Astrocyte (in vitro differentiated cells and primary cell): ENCODE results near the gene GARIN5B. TPM values are rescaled to one million over a fixed set of nuclear protein-coding genes. Genes with fewer than 3 reads are reported as not detected.

Experiments used
- DNase-seq: peaks from one replicate; pipeline ENCODE4 v3.0.0-alpha.2; 2010; ENCODE audit warnings: low read depth
- FAIRE-seq: peaks from 2 replicates; lab custom pipeline; 2011; peaks lifted over from hg19 to GRCh38; lab: Jason Lieb, UNC
- H2AFZ ChIP-seq: 2 replicates; pipeline ENCODE4 v1.6.0; 2012; ENCODE audit warnings: low read depth, low read length, inconsistent platforms
- H3K27ac ChIP-seq: 2 replicates; pipeline ENCODE4 v1.5.1; 2011; ENCODE audit warnings: low read depth, low read length, inconsistent platforms
- H3K27me3 ChIP-seq: 2 replicates; pipeline ENCODE4 v1.6.0; 2011; ENCODE audit warnings: low read length, inconsistent platforms; ENCODE audit not compliant: insufficient read depth
- H3K36me3 ChIP-seq: 2 replicates; pipeline ENCODE4 v1.5.1; 2011; ENCODE audit warnings: low read length, inconsistent platforms; ENCODE audit not compliant: insufficient read depth
- H3K4me1 ChIP-seq: 2 replicates; pipeline ENCODE4 v1.5.1; 2011; ENCODE audit warnings: low read length, inconsistent platforms; ENCODE audit not compliant: insufficient read depth
- H3K4me2 ChIP-seq: 2 replicates; pipeline ENCODE4 v1.6.0; 2012; ENCODE audit warnings: low read length, inconsistent platforms
- H3K4me3 ChIP-seq: 2 replicates; pipeline ENCODE4 v1.5.1; 2011; ENCODE audit warnings: low read depth, mild to moderate bottlenecking, low read length, inconsistent platforms; ENCODE audit not compliant: insufficient read depth
- H3K79me2 ChIP-seq: 2 replicates; pipeline ENCODE4 v1.6.0; 2012; ENCODE audit warnings: mild to moderate bottlenecking, low read length, inconsistent platforms; ENCODE audit not compliant: insufficient read depth
- H3K9ac ChIP-seq: 2 replicates; pipeline ENCODE4 v1.6.0; 2012; ENCODE audit warnings: mild to moderate bottlenecking, low read length, inconsistent platforms
- H3K9me3 ChIP-seq: 2 replicates; pipeline ENCODE4 v1.5.1; 2012; ENCODE audit warnings: low read depth, mild to moderate bottlenecking, low read length, inconsistent platforms; ENCODE audit not compliant: insufficient read depth
- H4K20me1 ChIP-seq: 2 replicates; pipeline ENCODE4 v1.6.0; 2012; ENCODE audit warnings: low read length, inconsistent platforms; ENCODE audit not compliant: insufficient read depth
- H3K27ac Mint-ChIP-seq: one replicate; pipeline ENCODE4 v1.8.0; 2021; ENCODE audit warnings: mild to moderate bottlenecking, mixed read lengths; ENCODE audit not compliant: unreplicated experiment
- H3K27me3 Mint-ChIP-seq: one replicate; pipeline ENCODE4 v1.8.0; 2021; ENCODE audit warnings: low read depth, mixed read lengths; ENCODE audit not compliant: unreplicated experiment
- H3K36me3 Mint-ChIP-seq: one replicate; pipeline ENCODE4 v1.8.0; 2021; ENCODE audit warnings: low read depth, mixed read lengths; ENCODE audit not compliant: unreplicated experiment
- H3K4me1 Mint-ChIP-seq: one replicate; pipeline ENCODE4 v1.8.0; 2021; ENCODE audit warnings: low read depth, mixed read lengths; ENCODE audit not compliant: unreplicated experiment
- H3K4me3 Mint-ChIP-seq: one replicate; pipeline ENCODE4 v1.8.0; 2021; ENCODE audit warnings: mild to moderate bottlenecking, moderate library complexity, mixed read lengths; ENCODE audit not compliant: unreplicated experiment
- H3K9me3 Mint-ChIP-seq: one replicate; pipeline ENCODE4 v1.8.0; 2021; ENCODE audit warnings: mild to moderate bottlenecking, mixed read lengths; ENCODE audit not compliant: unreplicated experiment
- CTCF ChIP-seq: IDR thresholded peaks from 2 replicates; pipeline ENCODE4 v1.5.1; 2011; ENCODE audit warnings: low read depth, mild to moderate bottlenecking, inconsistent platforms, low read length, moderate library complexity; ENCODE audit not compliant: insufficient read depth
- EZH2 ChIP-seq: IDR thresholded peaks from 2 replicates; pipeline ENCODE4 v1.6.1; 2012; ENCODE audit warnings: mild to moderate bottlenecking, low read length, inconsistent platforms; ENCODE audit not compliant: insufficient read depth
- total RNA-seq: library from RNA; stranded (reverse); gene quantifications from 2 replicates; pipeline ENCODE4 v1.2.1, GENCODE V29; 2021

GARIN5B gene
- total RNA-seq, 1 donor from 2014 or later, result 0.20 TPM

- Mint-ChIP-seq H3K36me3 (peaks cover 35% of the 10 kb centered on the region), H3K4me3 (no peak overlapping the region), H3K27ac (no peak overlapping the region), H3K27me3 (no peaks in the 10 kb centered on the region), H3K9me3 (no peaks in the 10 kb centered on the region), H3K4me1 (no peaks in the 10 kb centered on the region)
- Histone ChIP-seq H3K27ac (no peak overlapping the region), H3K4me3 (no peak overlapping the region), H3K9ac (no peak overlapping the region), H3K9me3 (peaks cover 3% of the 10 kb centered on the region), H3K4me2 (no peak overlapping the region), H3K27me3 (no peaks in the 10 kb centered on the region), H3K4me1 (no peaks in the 10 kb centered on the region), H3K36me3 (peaks cover 15% of the 10 kb centered on the region), H2AFZ (no peak overlapping the region), H4K20me1 (no peaks in the 10 kb centered on the region), H3K79me2 (no peaks in the 10 kb centered on the region)
- DNase-seq (no peak), FAIRE-seq (no peak)
- TF ChIP-seq CTCF (no peak), EZH2 (no peak)
Measured at GRCh38 chr19:55309448-55309847, 53.6 kb downstream of the GARIN5B start.

GRCh38 chr19:55308281-55308680, 54.8 kb downstream of the GARIN5B start:
- Histone ChIP-seq H3K36me3 (peaks cover 18% of the 10 kb centered on the region), H3K9me3 (peaks cover 3% of the 10 kb centered on the region), H3K27me3 (no peaks in the 10 kb centered on the region), H3K79me2 (no peaks in the 10 kb centered on the region), H2AFZ (no peak overlapping the region), H3K4me1 (no peaks in the 10 kb centered on the region), H3K4me2 (no peak overlapping the region), H4K20me1 (no peaks in the 10 kb centered on the region), H3K27ac (no peak overlapping the region), H3K9ac (no peak overlapping the region), H3K4me3 (no peak overlapping the region)
- no peak for FAIRE-seq
- DNase-seq, result no peak
- H3K4me1 Mint-ChIP-seq, result no peaks in the 10 kb centered on the region
- H3K36me3 Mint-ChIP-seq, result peaks cover 37% of the 10 kb centered on the region
- TF ChIP-seq EZH2, result no peak
- TF ChIP-seq CTCF, result no peak
- no peaks in the 10 kb centered on the region for H3K27me3 Mint-ChIP-seq
- H3K4me3 Mint-ChIP-seq, result no peak overlapping the region
- H3K9me3 Mint-ChIP-seq, result no peaks in the 10 kb centered on the region
- H3K27ac Mint-ChIP-seq, result no peak overlapping the region

GRCh38 chr19:55306712-55307111, 56.3 kb downstream of the GARIN5B start:
- H3K4me3 ChIP-seq, result no peak overlapping the region
- H3K9me3 ChIP-seq, result peaks cover 3% of the 10 kb centered on the region
- peaks cover 23% of the 10 kb centered on the region for H3K36me3 ChIP-seq
- Mint-ChIP-seq H3K27ac (no peak overlapping the region), H3K27me3 (no peaks in the 10 kb centered on the region), H3K4me1 (no peaks in the 10 kb centered on the region), H3K9me3 (no peaks in the 10 kb centered on the region), H3K4me3 (no peak overlapping the region), H3K36me3 (peaks cover 38% of the 10 kb centered on the region)
- H2AFZ ChIP-seq, result no peak overlapping the region
- no peak overlapping the region for H3K4me2 ChIP-seq
- TF ChIP-seq EZH2, result no peak
- TF ChIP-seq CTCF, result no peak
- no peaks in the 10 kb centered on the region for H3K4me1 ChIP-seq
- no peak overlapping the region for H3K9ac ChIP-seq
- DNase-seq (no peak), FAIRE-seq (no peak)
- H3K79me2 ChIP-seq, result no peaks in the 10 kb centered on the region
- no peak overlapping the region for H3K27ac ChIP-seq
- H4K20me1 ChIP-seq, result no peaks in the 10 kb centered on the region
- H3K27me3 ChIP-seq, result no peaks in the 10 kb centered on the region
